ENCODE results near the gene PHF21B.

DNA sequence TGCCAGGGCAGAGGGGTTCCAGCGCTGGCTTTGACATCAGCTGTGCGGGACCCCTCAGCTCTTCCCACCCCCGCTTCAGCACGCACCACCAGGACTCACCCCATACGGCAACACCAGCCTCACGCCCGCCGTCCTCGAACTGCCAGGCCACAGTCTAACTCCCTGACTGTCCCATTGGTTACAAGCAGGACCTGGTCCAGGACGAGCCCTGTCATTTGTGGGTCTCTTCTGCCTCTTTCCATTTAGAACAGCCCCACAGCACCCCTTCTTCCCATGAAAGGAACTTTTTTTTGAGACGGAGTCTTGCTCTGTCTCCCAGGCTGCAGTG, 81.7 kb downstream of the PHF21B start:
- TF ChIP-seq POLR2A (IDR thresholded peaks at IDR 0.05) = no peak
- TF ChIP-seq, protein P1, sequence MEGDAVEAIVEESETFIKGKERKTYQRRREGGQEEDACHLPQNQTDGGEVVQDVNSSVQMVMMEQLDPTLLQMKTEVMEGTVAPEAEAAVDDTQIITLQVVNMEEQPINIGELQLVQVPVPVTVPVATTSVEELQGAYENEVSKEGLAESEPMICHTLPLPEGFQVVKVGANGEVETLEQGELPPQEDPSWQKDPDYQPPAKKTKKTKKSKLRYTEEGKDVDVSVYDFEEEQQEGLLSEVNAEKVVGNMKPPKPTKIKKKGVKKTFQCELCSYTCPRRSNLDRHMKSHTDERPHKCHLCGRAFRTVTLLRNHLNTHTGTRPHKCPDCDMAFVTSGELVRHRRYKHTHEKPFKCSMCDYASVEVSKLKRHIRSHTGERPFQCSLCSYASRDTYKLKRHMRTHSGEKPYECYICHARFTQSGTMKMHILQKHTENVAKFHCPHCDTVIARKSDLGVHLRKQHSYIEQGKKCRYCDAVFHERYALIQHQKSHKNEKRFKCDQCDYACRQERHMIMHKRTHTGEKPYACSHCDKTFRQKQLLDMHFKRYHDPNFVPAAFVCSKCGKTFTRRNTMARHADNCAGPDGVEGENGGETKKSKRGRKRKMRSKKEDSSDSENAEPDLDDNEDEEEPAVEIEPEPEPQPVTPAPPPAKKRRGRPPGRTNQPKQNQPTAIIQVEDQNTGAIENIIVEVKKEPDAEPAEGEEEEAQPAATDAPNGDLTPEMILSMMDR (IDR thresholded peaks at IDR 0.05) = no peak
